HG03175 (cell line): ENCODE measurements around the gene SLC7A7.
"Not testable (repeated sequence)": the region's sequence is repeated elsewhere in the genome, so short reads cannot be mapped to it uniquely, and the experiment has no call there.

Source experiments
- ATAC-seq: cut with Tn5 transposase; IDR thresholded peaks from one replicate; pipeline ENCODE4 v1.9.1; 2021; ENCODE audit warnings: mild to moderate bottlenecking, moderate library complexity; ENCODE audit not compliant: unreplicated experiment

The SLC7A7 gene

GRCh38 chr14:22814941-22815713 is at the start of gene SLC7A7:
TSS of gene SLC7A7 (minus strand) at chr14:22815435. CDS start at chr14:22813398, 2,037 bp downstream.
- no peak for ATAC-seq

GRCh38 chr14:22864979-22865378 is 49.7 kb upstream of the SLC7A7 start:
- no peak for ATAC-seq

- no peak for ATAC-seq
Observed at GRCh38 chr14:22861651-22862050, 46.4 kb upstream of the SLC7A7 start.

- not testable (repeated sequence) for ATAC-seq
Observed at GRCh38 chr14:22860377-22860776, 45.1 kb upstream of the SLC7A7 start.

GRCh38 chr14:22856428-22856827 is 41.2 kb upstream of the SLC7A7 start:
- ATAC-seq = no peak

- ATAC-seq = no peak
Observed at GRCh38 chr14:22854963-22855724, 39.9 kb upstream of the SLC7A7 start.

- not testable (repeated sequence) for ATAC-seq
Observed at GRCh38 chr14:22854296-22854695, 39.1 kb upstream of the SLC7A7 start.

- peak; percentile 71 for ATAC-seq
Observed at GRCh38 chr14:22852940-22853767, 37.9 kb upstream of the SLC7A7 start.

- ATAC-seq = no peak
Observed at GRCh38 chr14:22852599-22852939, 37.3 kb upstream of the SLC7A7 start.

- not testable (repeated sequence) for ATAC-seq
Observed at GRCh38 chr14:22852178-22852577, 36.9 kb upstream of the SLC7A7 start.

GRCh38 chr14:22850944-22851764 is 35.9 kb upstream of the SLC7A7 start:
- ATAC-seq = no peak

GRCh38 chr14:22849212-22849819 is 34.1 kb upstream of the SLC7A7 start:
- ATAC-seq = no peak

GRCh38 chr14:22848351-22849164 is 33.3 kb upstream of the SLC7A7 start:
- no peak for ATAC-seq

GRCh38 chr14:22847661-22848341 is 32.6 kb upstream of the SLC7A7 start:
- no peak for ATAC-seq

GRCh38 chr14:22846811-22847307 is 31.6 kb upstream of the SLC7A7 start:
- ATAC-seq = no peak

- no peak for ATAC-seq
Observed at GRCh38 chr14:22845821-22846625, 30.8 kb upstream of the SLC7A7 start.

- ATAC-seq = no peak
Observed at GRCh38 chr14:22845103-22845394, 29.8 kb upstream of the SLC7A7 start.
